Osteoblast (primary cell): Measurements from ENCODE around the gene FIGNL1. TPM values are rescaled to one million over a fixed set of nuclear protein-coding genes. Genes with fewer than 3 reads are reported as not detected.
"Not testable (repeated sequence)": the region's sequence is repeated elsewhere in the genome, so short reads cannot be mapped to it uniquely, and the experiment has no call there.

Experiments
- DNase-seq: peaks from one replicate; pipeline ENCODE4 v3.0.0; 2011; ENCODE audit warnings: low spot score, mixed read lengths; ENCODE audit not compliant: insufficient read length; ENCODE audit errors: missing footprints
- H2AFZ ChIP-seq: 2 replicates; pipeline ENCODE4 v1.6.0; 2011; ENCODE audit warnings: mild to moderate bottlenecking, low read length
- H3K27ac ChIP-seq: 2 replicates; pipeline ENCODE4 v1.5.1; 2011; ENCODE audit warnings: mild to moderate bottlenecking, low read depth, low read length, moderate library complexity
- H3K27me3 ChIP-seq: 2 replicates; pipeline ENCODE4 v1.6.0; 2012; ENCODE audit warnings: mild to moderate bottlenecking, control low read depth, inconsistent platforms, low read length, moderate library complexity; ENCODE audit not compliant: insufficient read depth
- H3K36me3 ChIP-seq: 2 replicates; pipeline ENCODE4 v1.5.1; 2011; ENCODE audit warnings: mild to moderate bottlenecking, low read length, control low read depth, moderate library complexity; ENCODE audit not compliant: insufficient read depth
- H3K4me1 ChIP-seq: 2 replicates; pipeline ENCODE4 v1.5.1; 2011; ENCODE audit warnings: mild to moderate bottlenecking, low read length, control low read depth, moderate library complexity; ENCODE audit not compliant: insufficient read depth
- H3K4me2 ChIP-seq: 2 replicates; pipeline ENCODE4 v1.6.0; 2011; ENCODE audit warnings: mild to moderate bottlenecking, low read length; ENCODE audit not compliant: insufficient read depth
- H3K4me3 ChIP-seq: fragments of 200-600 bp; sonication (generic); 3 replicates; pipeline ENCODE4 v1.5.1; 2012; ENCODE audit warnings: mild to moderate bottlenecking, low read length, inconsistent platforms; ENCODE audit not compliant: insufficient read depth
- H3K79me2 ChIP-seq: 2 replicates; pipeline ENCODE4 v1.6.0; 2012; ENCODE audit warnings: mild to moderate bottlenecking, low read length, control low read depth, inconsistent platforms; ENCODE audit not compliant: insufficient read depth
- H3K9me3 ChIP-seq: 2 replicates; pipeline ENCODE4 v1.5.1; 2011; ENCODE audit warnings: low read depth, low read length, control low read depth
- H4K20me1 ChIP-seq: 2 replicates; pipeline ENCODE4 v1.6.0; 2012; ENCODE audit warnings: mild to moderate bottlenecking, low read length, control low read depth; ENCODE audit not compliant: insufficient read depth
- CTCF ChIP-seq: IDR thresholded peaks from 2 replicates; pipeline ENCODE4 v1.5.1; 2011; ENCODE audit warnings: mild to moderate bottlenecking, low read depth, low read length, moderate library complexity; ENCODE audit errors: extremely low read depth
- total RNA-seq: library from RNA; depleted of rRNA; stranded (reverse); fragments of >200 nt; gene quantifications from 2 replicates; pipeline ENCODE4 v1.2.3, GENCODE V29; 2012

FIGNL1 gene
- total RNA-seq, 1 donor: 6.5 TPM

- Histone ChIP-seq H3K4me2 (no peak overlapping the region), H3K9me3 (no peaks in the 10 kb centered on the region), H3K27me3 (peaks cover 19% of the 10 kb centered on the region), H3K79me2 (no peaks in the 10 kb centered on the region), H3K4me3 (no peak overlapping the region), H3K36me3 (no peaks in the 10 kb centered on the region), H3K27ac (no peak overlapping the region), H4K20me1 (no peaks in the 10 kb centered on the region), H2AFZ (no peak overlapping the region), H3K4me1 (peaks cover 7% of the 10 kb centered on the region)
- DNase-seq: no peak
- TF ChIP-seq CTCF: no peak
Observed at GRCh38 chr7:50466815-50467585, 16.9 kb upstream of the FIGNL1 start.

GRCh38 chr7:50463035-50463434, 12.9 kb upstream of the FIGNL1 start:
- H3K36me3 ChIP-seq: no peaks in the 10 kb centered on the region
- no peak overlapping the region for H3K4me2 ChIP-seq

GRCh38 chr7:50462361-50462760, 12.2 kb upstream of the FIGNL1 start:
- Histone ChIP-seq H3K27ac (no peak overlapping the region), H3K79me2 (no peaks in the 10 kb centered on the region), H3K4me1 (no peaks in the 10 kb centered on the region), H4K20me1 (no peaks in the 10 kb centered on the region), H2AFZ (no peak overlapping the region), H3K27me3 (peaks cover 19% of the 10 kb centered on the region), H3K36me3 (no peaks in the 10 kb centered on the region), H3K4me2 (no peak overlapping the region), H3K4me3 (no peak overlapping the region), H3K9me3 (no peaks in the 10 kb centered on the region)
- DNase-seq: peak; percentile 83
- TF ChIP-seq CTCF: no peak

More at GRCh38 chr7:50463035-50463434, 12.9 kb upstream of the FIGNL1 start:
- Histone ChIP-seq H3K79me2 (no peaks in the 10 kb centered on the region), H3K4me3 (no peak overlapping the region), H3K4me1 (peaks cover 5% of the 10 kb centered on the region), H3K27me3 (peaks cover 19% of the 10 kb centered on the region), H3K9me3 (no peaks in the 10 kb centered on the region), H4K20me1 (no peaks in the 10 kb centered on the region), H2AFZ (no peak overlapping the region), H3K27ac (no peak overlapping the region)
- no peak for DNase-seq
- TF ChIP-seq CTCF: no peak

- no peak overlapping the region for H2AFZ ChIP-seq
- no peak overlapping the region for H3K27ac ChIP-seq
- TF ChIP-seq CTCF: no peak
- H3K4me2 ChIP-seq: no peak overlapping the region
- no peak for DNase-seq
- H3K9me3 ChIP-seq: no peaks in the 10 kb centered on the region
- H3K27me3 ChIP-seq: peaks cover 15% of the 10 kb centered on the region
- no peaks in the 10 kb centered on the region for H3K79me2 ChIP-seq
- no peak overlapping the region for H3K4me3 ChIP-seq
- H4K20me1 ChIP-seq: no peaks in the 10 kb centered on the region
- H3K36me3 ChIP-seq: no peaks in the 10 kb centered on the region
- no peaks in the 10 kb centered on the region for H3K4me1 ChIP-seq
Observed at GRCh38 chr7:50461695-50462094, 11.5 kb upstream of the FIGNL1 start.

- H3K9me3 ChIP-seq, H3K36me3 ChIP-seq, DNase-seq: not testable (repeated sequence)
Observed at GRCh38 chr7:50459183-50459582, 9.0 kb upstream of the FIGNL1 start.

GRCh38 chr7:50458651-50459050, 8.5 kb upstream of the FIGNL1 start:
- H3K79me2 ChIP-seq, H2AFZ ChIP-seq, H3K4me2 ChIP-seq, H3K4me1 ChIP-seq, DNase-seq, H3K4me3 ChIP-seq, H4K20me1 ChIP-seq, H3K27ac ChIP-seq, H3K9me3 ChIP-seq, H3K36me3 ChIP-seq: not testable (repeated sequence)
- peaks cover 18% of the 10 kb centered on the region for H3K27me3 ChIP-seq

More at GRCh38 chr7:50459183-50459582, 9.0 kb upstream of the FIGNL1 start:
- H3K4me3 ChIP-seq, H3K4me1 ChIP-seq, H4K20me1 ChIP-seq, H2AFZ ChIP-seq, H3K27ac ChIP-seq, H3K4me2 ChIP-seq, H3K79me2 ChIP-seq: not testable (repeated sequence)
- H3K27me3 ChIP-seq: peaks cover 17% of the 10 kb centered on the region
